ENCODE data around the gene ERAP2. TPM values are rescaled to one million over a fixed set of nuclear protein-coding genes. Genes with fewer than 3 reads are reported as not detected.

Gene ERAP2
- total RNA-seq, 1 experiment from 2014 or later, result 33.1 TPM

GRCh38 chr5:96934708-96935558 lies 58.6 kb downstream of the ERAP2 start:
- Histone ChIP-seq H3K27ac (peak overlapping the region; percentile 90), H3K4me3 (peak overlapping the region; percentile 62), H3K4me1 (replicated peaks) (peaks cover 20% of the 10 kb centered on the region), H3K9me3 (replicated peaks) (no peaks in the 10 kb centered on the region), H3K27me3 (replicated peaks) (no peaks in the 10 kb centered on the region), H3K36me3 (no peaks in the 10 kb centered on the region)
- peak; percentile 92 to 97 for DNase-seq (ENCODE audit: low read depth in 1 of 2, low spot score in 2 of 2)

- Histone ChIP-seq H3K4me3 (peak within 1 kb of the TSS; percentile 62), H3K27ac (peak within 1 kb of the TSS; percentile 90), H3K27me3 (replicated peaks) (no peaks in the 10 kb centered on the region), H3K4me1 (replicated peaks) (peaks cover 20% of the 10 kb centered on the region), H3K9me3 (replicated peaks) (no peaks in the 10 kb centered on the region), H3K36me3 (no peaks in the 10 kb centered on the region)
- peak; percentile 95 to 97 for DNase-seq (ENCODE audit: low read depth in 1 of 2, low spot score in 2 of 2)
These were observed 59.5 kb downstream of the ERAP2 start, which contains the start of gene LNPEP for GRCh38 chr5:96935559-96936430. TSS of gene LNPEP (plus strand) at chr5:96936080. CDS start at chr5:96936156, 76 bp downstream.

DNA sequence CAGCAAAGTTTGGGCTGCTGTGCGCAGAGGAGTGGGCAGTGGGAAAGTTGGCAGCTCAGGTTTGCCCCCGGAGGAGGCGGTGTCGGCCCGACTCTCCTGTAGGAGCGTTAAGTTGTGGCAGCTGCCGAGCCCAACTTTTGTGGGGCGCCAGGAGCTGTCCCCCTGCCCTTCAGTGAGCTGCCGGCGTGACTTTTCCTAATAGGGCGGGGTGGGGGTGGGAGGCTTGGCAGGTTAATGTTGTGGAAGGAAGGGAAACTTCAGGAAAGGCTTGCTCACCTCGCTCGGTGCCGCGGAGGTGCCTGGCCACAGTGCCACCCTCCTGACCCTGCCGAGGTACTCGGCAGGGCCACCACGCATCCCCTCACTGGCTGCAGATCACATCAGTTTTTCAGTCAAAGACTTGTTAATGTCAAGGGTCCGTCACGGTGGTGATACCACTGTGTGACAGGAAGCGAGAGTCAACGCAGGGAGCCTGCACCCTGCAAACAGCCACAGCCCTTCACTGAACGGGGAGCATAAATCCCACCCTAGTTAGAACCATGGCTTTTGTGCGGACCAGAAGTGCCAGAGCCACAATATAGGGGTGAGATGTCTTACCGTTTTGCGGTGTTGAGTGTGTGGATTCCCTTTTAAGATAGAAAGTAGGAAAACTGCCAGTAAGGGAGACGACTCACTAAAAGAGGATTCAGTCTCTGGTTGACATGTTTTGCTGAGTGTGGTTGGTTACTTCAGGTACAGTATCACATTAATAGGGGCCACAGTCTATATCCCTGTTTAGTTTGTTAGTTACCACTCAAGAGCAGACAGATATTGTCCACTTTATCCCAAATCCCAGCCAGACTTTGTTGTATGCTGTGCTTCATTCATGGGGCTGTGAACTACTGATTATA lies 60.4 kb downstream of the ERAP2 start:
- peak; percentile 42 to 43 for DNase-seq (ENCODE audit: low read depth in 1 of 2, low spot score in 2 of 2)
- Histone ChIP-seq H3K9me3 (replicated peaks) (no peaks in the 10 kb centered on the region), H3K4me3 (peak overlapping the region; percentile 62), H3K27ac (peak overlapping the region; percentile 52), H3K36me3 (no peaks in the 10 kb centered on the region), H3K27me3 (replicated peaks) (no peaks in the 10 kb centered on the region), H3K4me1 (replicated peaks) (peaks cover 20% of the 10 kb centered on the region)

DNA sequence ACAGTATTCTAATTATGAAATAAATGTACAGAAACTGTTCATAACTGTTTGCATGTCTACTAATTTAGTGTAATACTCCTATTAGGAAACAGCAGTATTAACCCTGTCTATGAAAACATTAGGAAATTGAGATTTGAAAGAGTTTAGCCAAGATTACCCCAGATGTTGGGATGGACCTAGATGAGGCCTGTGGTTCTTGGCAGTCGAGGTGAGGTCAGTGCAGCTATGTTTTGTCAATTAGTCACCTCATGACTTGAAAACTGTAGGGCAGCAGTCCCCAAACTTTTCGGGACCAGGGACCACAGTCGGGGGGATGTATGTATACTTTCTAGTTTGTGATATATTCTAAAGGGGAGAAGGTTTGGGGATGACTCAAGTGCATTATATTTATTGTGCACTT lies 64.3 kb downstream of the ERAP2 start:
- Histone ChIP-seq H3K27ac (no peak overlapping the region), H3K36me3 (no peaks in the 10 kb centered on the region), H3K4me3 (no peak overlapping the region), H3K9me3 (replicated peaks) (no peaks in the 10 kb centered on the region), H3K4me1 (replicated peaks) (peaks cover 9% of the 10 kb centered on the region), H3K27me3 (replicated peaks) (no peaks in the 10 kb centered on the region)
- no peak for DNase-seq (ENCODE audit: low read depth in 1 of 2, low spot score in 2 of 2)

DNA sequence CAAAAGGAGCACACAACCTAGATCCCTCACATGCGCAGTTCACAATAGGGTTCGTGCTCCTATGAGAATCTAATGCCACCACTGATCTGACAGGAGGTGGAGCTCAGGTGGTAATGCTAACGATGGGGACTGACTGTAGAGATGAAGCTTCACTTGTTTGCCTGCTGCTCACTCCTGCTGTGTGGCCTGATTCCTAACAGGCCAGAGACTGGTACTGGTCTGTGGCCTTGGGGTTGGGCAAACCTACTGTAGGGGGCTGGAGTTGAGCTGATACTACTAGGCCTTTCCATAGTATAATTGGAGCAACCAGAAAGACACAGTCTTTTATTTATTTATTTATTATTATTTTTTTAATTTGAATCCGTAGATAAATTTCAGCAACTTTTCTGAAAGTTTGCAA lies 64.8 kb downstream of the ERAP2 start:
- H3K27ac ChIP-seq, result no peak overlapping the region
- no peak overlapping the region for H3K4me3 ChIP-seq
- H3K27me3 ChIP-seq (replicated peaks), result no peaks in the 10 kb centered on the region
- no peaks in the 10 kb centered on the region for H3K9me3 ChIP-seq (replicated peaks)
- no peak for DNase-seq (ENCODE audit: low read depth in 1 of 2, low spot score in 2 of 2)
- no peaks in the 10 kb centered on the region for H3K36me3 ChIP-seq
- H3K4me1 ChIP-seq (replicated peaks), result peaks cover 9% of the 10 kb centered on the region

DNA sequence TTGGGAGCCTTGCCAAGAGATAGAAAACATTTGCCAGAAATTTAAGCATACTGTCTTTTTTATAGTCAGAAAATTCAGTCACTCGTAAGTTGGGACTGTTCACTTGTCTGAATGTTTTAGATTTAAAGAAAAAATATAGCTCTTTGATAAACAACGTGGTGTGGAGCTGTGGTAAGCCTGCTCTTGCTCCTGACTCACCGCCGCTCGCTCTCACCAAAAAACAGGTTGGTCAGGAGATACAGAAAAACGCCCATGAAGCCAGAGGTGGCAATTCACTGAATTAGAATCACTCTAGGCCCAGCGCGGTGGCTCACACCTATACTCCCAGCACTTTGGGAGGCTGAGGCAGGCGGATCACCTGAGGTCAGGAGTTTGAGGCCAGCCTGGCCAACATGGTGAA lies 65.8 kb downstream of the ERAP2 start:
- no peak for DNase-seq (ENCODE audit: low read depth in 1 of 2, low spot score in 2 of 2)
- Histone ChIP-seq H3K36me3 (no peaks in the 10 kb centered on the region), H3K27ac (no peak overlapping the region), H3K4me3 (no peak overlapping the region), H3K27me3 (replicated peaks) (no peaks in the 10 kb centered on the region), H3K4me1 (replicated peaks) (peaks cover 6% of the 10 kb centered on the region), H3K9me3 (replicated peaks) (no peaks in the 10 kb centered on the region)

- H3K27ac ChIP-seq, result no peak overlapping the region
- no peaks in the 10 kb centered on the region for H3K4me1 ChIP-seq (replicated peaks)
- H3K9me3 ChIP-seq (replicated peaks), result no peaks in the 10 kb centered on the region
- no peak overlapping the region for H3K4me3 ChIP-seq
- no peak for DNase-seq (ENCODE audit: low read depth in 1 of 2, low spot score in 2 of 2)
- no peaks in the 10 kb centered on the region for H3K27me3 ChIP-seq (replicated peaks)
- H3K36me3 ChIP-seq, result no peaks in the 10 kb centered on the region
These were observed 66.6 kb downstream of the ERAP2 start for GRCh38 chr5:96942911-96943310.

GRCh38 chr5:96943799-96944198 lies 67.5 kb downstream of the ERAP2 start:
- no peak for DNase-seq (ENCODE audit: low read depth in 1 of 2, low spot score in 2 of 2)
- Histone ChIP-seq H3K9me3 (replicated peaks) (no peaks in the 10 kb centered on the region), H3K4me1 (replicated peaks) (no peaks in the 10 kb centered on the region), H3K27ac (no peak overlapping the region), H3K27me3 (replicated peaks) (no peaks in the 10 kb centered on the region), H3K4me3 (no peak overlapping the region), H3K36me3 (no peaks in the 10 kb centered on the region)

- no peak overlapping the region for H3K4me3 ChIP-seq
- no peak for DNase-seq (ENCODE audit: low read depth in 1 of 2, low spot score in 2 of 2)
- H3K4me1 ChIP-seq (replicated peaks), result no peaks in the 10 kb centered on the region
- no peaks in the 10 kb centered on the region for H3K9me3 ChIP-seq (replicated peaks)
- H3K27me3 ChIP-seq (replicated peaks), result no peaks in the 10 kb centered on the region
- no peak overlapping the region for H3K27ac ChIP-seq
- H3K36me3 ChIP-seq, result no peaks in the 10 kb centered on the region
These were observed 69.0 kb downstream of the ERAP2 start for GRCh38 chr5:96945144-96945897.

- no peak for DNase-seq (ENCODE audit: low read depth in 1 of 2, low spot score in 2 of 2)
- H3K27me3 ChIP-seq (replicated peaks), result no peaks in the 10 kb centered on the region
- no peaks in the 10 kb centered on the region for H3K9me3 ChIP-seq (replicated peaks)
- H3K27ac ChIP-seq, result no peak overlapping the region
- H3K4me1 ChIP-seq (replicated peaks), result no peaks in the 10 kb centered on the region
- no peak overlapping the region for H3K4me3 ChIP-seq
- H3K36me3 ChIP-seq, result no peaks in the 10 kb centered on the region
These were observed 70.1 kb downstream of the ERAP2 start for GRCh38 chr5:96946381-96946780.

- H3K27me3 ChIP-seq (replicated peaks), result no peaks in the 10 kb centered on the region
- H3K9me3 ChIP-seq (replicated peaks), result no peaks in the 10 kb centered on the region
- H3K36me3 ChIP-seq, result no peaks in the 10 kb centered on the region
- no peak overlapping the region for H3K27ac ChIP-seq
- DNase-seq (ENCODE audit: low read depth in 1 of 2, low spot score in 2 of 2), result no peak
- no peak overlapping the region for H3K4me3 ChIP-seq
- no peaks in the 10 kb centered on the region for H3K4me1 ChIP-seq (replicated peaks)
These were observed 75.9 kb downstream of the ERAP2 start for GRCh38 chr5:96952118-96952750.

DNA sequence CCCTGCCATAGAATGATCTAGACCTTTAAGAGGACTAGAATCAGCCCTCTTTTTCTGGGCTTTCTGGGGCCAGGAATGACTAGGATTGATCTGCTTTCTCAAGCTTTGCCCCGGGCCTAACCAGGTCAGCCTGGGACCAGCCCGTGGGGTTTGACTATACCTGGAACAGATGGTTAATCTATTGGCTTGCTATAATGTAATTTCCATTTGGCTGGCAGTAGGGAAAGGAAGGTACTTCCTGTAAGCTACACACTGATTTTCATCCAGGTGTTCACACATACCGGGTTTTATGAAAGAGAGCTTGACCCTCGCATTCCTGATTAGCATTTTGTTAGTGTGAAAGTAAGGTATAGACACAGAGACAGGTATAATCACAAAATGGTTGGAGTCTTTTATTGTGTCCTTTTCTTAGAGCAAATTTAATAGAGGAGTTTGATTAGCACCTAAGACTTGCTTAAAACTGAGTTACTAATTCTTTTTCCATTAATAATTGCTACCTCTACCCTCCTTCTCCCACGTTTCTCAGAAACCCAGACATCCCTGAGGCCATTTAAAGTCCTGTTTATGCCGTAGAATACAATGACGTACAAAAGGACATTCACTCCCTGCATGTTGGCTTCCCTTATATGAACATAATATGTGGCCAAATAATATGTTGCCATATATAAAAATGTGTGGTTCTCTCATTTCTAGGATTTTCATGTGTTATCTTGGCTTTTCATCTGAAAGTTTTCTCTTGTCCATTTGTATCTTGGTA lies 76.9 kb downstream of the ERAP2 start:
- H3K27ac ChIP-seq, result no peak overlapping the region
- no peaks in the 10 kb centered on the region for H3K9me3 ChIP-seq (replicated peaks)
- no peaks in the 10 kb centered on the region for H3K27me3 ChIP-seq (replicated peaks)
- no peaks in the 10 kb centered on the region for H3K4me1 ChIP-seq (replicated peaks)
- no peak for DNase-seq (ENCODE audit: low read depth in 1 of 2, low spot score in 2 of 2)
- no peaks in the 10 kb centered on the region for H3K36me3 ChIP-seq
- H3K4me3 ChIP-seq, result no peak overlapping the region
